Mucosa of rectum (tissue), 2 donors: Measurements from ENCODE around the gene GRIP1.

Experiments
- H3K27ac ChIP-seq, 2 donors: one replicate each; pipeline ENCODE4 v1.7.0; 2013; ENCODE audit warnings: inconsistent platforms in 2 of 2, low read depth in 2 of 2, low read length in 2 of 2
- H3K27me3 ChIP-seq, 2 donors: one replicate each; pipeline ENCODE4 v1.7.0; 2013; ENCODE audit warnings: low read length in 2 of 2; ENCODE audit not compliant: control insufficient read depth in 2 of 2, insufficient read depth in 2 of 2
- H3K36me3 ChIP-seq, 2 donors: one replicate each; pipeline ENCODE4 v1.7.0; 2013; ENCODE audit warnings: low read length in 2 of 2; ENCODE audit not compliant: control insufficient read depth in 2 of 2, insufficient read depth in 2 of 2
- H3K4me1 ChIP-seq, 2 donors: one replicate each; pipeline ENCODE4 v1.7.0; 2013; ENCODE audit warnings: low read length in 2 of 2, mild to moderate bottlenecking in 1 of 2; ENCODE audit not compliant: control insufficient read depth in 2 of 2, insufficient read depth in 2 of 2
- H3K4me3 ChIP-seq, 2 donors: one replicate each; pipeline ENCODE4 v1.7.0; 2013; ENCODE audit warnings: low read length in 2 of 2
- H3K9ac ChIP-seq, 2 donors: one replicate each; pipeline ENCODE4 v1.7.0; 2013; ENCODE audit warnings: low read length in 2 of 2, low read depth in 1 of 2, mild to moderate bottlenecking in 1 of 2
- H3K9me3 ChIP-seq, 2 donors: one replicate each; pipeline ENCODE4 v1.7.0; 2013; ENCODE audit warnings: low read length in 2 of 2; ENCODE audit not compliant: control insufficient read depth in 2 of 2
- donor health status: healthy.
- donor health status: Normal muscosa, but diverticular disease.

GRIP1 gene

GRCh38 chr12:66668311-66668710 is 10.6 kb downstream of the GRIP1 start:
- H3K4me1 ChIP-seq = no peaks in the 10 kb centered on the region
- no peak overlapping the region for H3K9ac ChIP-seq
- no peaks in the 10 kb centered on the region for H3K36me3 ChIP-seq
- H3K4me3 ChIP-seq = no peak overlapping the region
- H3K27ac ChIP-seq = no peak overlapping the region
- H3K9me3 ChIP-seq = no peaks in the 10 kb centered on the region
- no peaks in the 10 kb centered on the region for H3K27me3 ChIP-seq

GRCh38 chr12:66667906-66668305 is 11.0 kb downstream of the GRIP1 start:
- Histone ChIP-seq H3K9me3 (no peaks in the 10 kb centered on the region), H3K27me3 (no peaks in the 10 kb centered on the region), H3K4me1 (no peaks in the 10 kb centered on the region), H3K4me3 (no peak overlapping the region), H3K36me3 (no peaks in the 10 kb centered on the region), H3K27ac (no peak overlapping the region), H3K9ac (no peak overlapping the region)

DNA sequence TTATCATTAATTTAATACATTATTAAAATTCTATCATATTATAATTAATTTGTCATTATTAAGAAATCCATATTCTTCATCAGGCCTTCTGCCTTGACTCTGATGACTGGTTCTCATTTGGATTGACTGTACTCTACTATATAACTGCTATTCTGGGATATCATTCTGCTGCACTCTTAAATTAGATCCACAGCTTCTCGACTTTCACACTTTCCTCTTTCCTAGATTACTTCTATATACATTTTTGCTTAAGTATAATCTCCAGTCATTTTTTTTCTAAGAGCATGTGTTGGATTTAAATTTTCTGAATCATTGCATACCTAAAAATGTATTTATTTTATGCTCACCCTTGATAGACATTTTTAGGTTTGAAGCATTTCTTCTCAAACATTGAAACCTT is 12.4 kb downstream of the GRIP1 start:
- no peaks in the 10 kb centered on the region for H3K36me3 ChIP-seq
- H3K27ac ChIP-seq = no peak overlapping the region
- no peak overlapping the region for H3K9ac ChIP-seq
- H3K4me1 ChIP-seq = no peaks in the 10 kb centered on the region
- no peak overlapping the region for H3K4me3 ChIP-seq
- no peaks in the 10 kb centered on the region for H3K9me3 ChIP-seq
- H3K27me3 ChIP-seq = no peaks in the 10 kb centered on the region

DNA sequence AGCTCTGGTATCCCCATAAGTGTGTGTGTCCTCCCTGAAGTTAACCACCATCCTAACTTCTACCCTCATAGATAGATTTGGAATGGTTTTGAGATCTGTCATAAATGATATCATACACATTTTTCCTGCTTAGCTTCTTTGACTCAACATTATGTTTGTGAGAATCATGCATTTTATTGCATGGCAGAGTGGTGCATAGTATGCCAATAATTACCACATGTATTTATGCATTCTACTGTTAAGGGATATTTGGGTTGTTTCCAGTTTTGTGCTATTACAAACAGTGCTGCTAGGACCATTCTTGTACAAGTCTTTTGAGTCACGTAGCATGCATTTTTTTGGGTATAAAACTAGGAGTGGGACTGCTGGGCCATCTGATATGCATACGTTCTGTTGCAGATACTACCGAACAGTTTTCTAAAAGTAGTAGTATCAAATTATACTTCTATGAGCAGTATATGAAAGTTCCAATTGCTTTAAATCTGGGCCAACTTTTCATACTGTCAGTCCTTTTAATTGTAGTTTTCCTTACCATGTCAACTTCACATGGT is 13.4 kb downstream of the GRIP1 start:
- H3K4me3 ChIP-seq = no peak overlapping the region
- no peaks in the 10 kb centered on the region for H3K27me3 ChIP-seq

DNA sequence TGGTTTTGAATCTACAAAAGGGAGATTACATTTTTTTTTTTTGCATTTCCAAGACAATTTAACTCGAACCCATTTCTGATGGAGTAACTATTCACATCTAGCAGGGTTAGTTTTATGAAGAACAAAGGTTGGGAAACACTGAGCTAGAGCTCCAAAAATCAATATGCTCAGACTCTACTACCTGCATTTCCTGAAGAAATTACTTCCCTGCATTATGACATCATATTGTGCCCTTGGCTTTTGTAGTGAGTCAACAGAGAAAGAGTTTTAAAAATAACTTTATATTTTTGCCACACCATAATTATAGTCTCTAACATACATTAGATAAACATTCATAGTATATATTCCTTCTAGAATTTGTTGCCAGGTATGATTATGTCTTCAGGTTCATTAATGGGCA is 14.8 kb downstream of the GRIP1 start:
- no peaks in the 10 kb centered on the region for H3K4me1 ChIP-seq
- H3K9ac ChIP-seq = no peak overlapping the region
- H3K4me3 ChIP-seq = no peak overlapping the region
- no peaks in the 10 kb centered on the region for H3K36me3 ChIP-seq
- no peaks in the 10 kb centered on the region for H3K9me3 ChIP-seq
- H3K27me3 ChIP-seq = no peaks in the 10 kb centered on the region
- H3K27ac ChIP-seq = no peak overlapping the region

More for the DNA sequence above, 13.4 kb downstream of the GRIP1 start:
- H3K9me3 ChIP-seq = no peaks in the 10 kb centered on the region
- no peaks in the 10 kb centered on the region for H3K36me3 ChIP-seq
- H3K9ac ChIP-seq = no peak overlapping the region
- H3K4me1 ChIP-seq = no peaks in the 10 kb centered on the region
- H3K27ac ChIP-seq = no peak overlapping the region

DNA sequence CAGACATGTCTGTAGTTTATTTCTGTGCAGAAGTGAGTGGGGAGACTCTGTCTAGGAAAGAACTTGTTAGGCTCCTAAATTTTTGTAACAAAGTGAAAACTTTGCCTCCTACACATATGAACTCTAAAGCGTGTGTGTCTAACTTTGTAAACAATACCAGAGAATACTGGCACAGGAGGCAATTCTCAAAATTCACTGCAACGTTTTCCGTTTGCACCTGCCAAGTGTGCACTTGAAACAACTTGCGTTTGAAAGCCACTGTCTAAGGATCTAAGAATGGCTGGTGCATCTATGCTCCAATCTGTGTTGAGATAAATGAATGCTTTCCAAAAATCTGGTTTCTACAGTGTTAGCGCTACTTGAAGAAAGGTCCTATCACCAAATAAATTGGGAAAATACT is 15.3 kb downstream of the GRIP1 start:
- no peaks in the 10 kb centered on the region for H3K36me3 ChIP-seq

GRCh38 chr12:66662729-66663128 is 16.1 kb downstream of the GRIP1 start:
- Histone ChIP-seq H3K4me1 (no peaks in the 10 kb centered on the region), H3K36me3 (no peaks in the 10 kb centered on the region), H3K9me3 (no peaks in the 10 kb centered on the region), H3K27me3 (no peaks in the 10 kb centered on the region), H3K27ac (no peak overlapping the region), H3K4me3 (no peak overlapping the region), H3K9ac (no peak overlapping the region)

More for the DNA sequence above, 15.3 kb downstream of the GRIP1 start:
- Histone ChIP-seq H3K9ac (no peak overlapping the region), H3K27me3 (no peaks in the 10 kb centered on the region), H3K27ac (no peak overlapping the region), H3K9me3 (no peaks in the 10 kb centered on the region), H3K4me1 (no peaks in the 10 kb centered on the region), H3K4me3 (no peak overlapping the region)

DNA sequence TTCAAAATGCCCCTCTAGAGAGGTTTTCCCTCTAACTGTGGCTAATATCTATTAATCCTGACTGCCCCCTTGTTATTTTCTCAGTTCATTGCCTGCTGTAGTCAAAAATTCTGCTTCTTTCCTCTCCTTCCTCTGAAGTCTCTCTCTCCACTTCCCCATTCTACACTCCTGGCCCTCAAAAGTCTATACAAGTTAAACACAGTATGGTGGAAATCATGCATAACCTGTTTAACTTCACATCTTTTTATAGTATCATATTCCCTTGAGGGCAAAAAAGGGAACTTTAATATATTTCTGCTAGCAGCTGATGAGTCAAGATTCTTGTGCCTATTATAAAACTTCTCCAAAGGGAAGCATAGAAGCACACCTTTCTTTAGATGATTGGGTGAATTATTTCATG is 16.7 kb downstream of the GRIP1 start:
- Histone ChIP-seq H3K4me1 (no peaks in the 10 kb centered on the region), H3K36me3 (no peaks in the 10 kb centered on the region), H3K27ac (no peak overlapping the region), H3K4me3 (no peak overlapping the region), H3K27me3 (no peaks in the 10 kb centered on the region), H3K9me3 (no peaks in the 10 kb centered on the region), H3K9ac (no peak overlapping the region)

GRCh38 chr12:66661357-66661756 is 17.5 kb downstream of the GRIP1 start:
- Histone ChIP-seq H3K36me3 (no peaks in the 10 kb centered on the region), H3K9me3 (no peaks in the 10 kb centered on the region), H3K4me3 (no peak overlapping the region), H3K27ac (no peak overlapping the region), H3K9ac (no peak overlapping the region), H3K27me3 (no peaks in the 10 kb centered on the region), H3K4me1 (no peaks in the 10 kb centered on the region)

DNA sequence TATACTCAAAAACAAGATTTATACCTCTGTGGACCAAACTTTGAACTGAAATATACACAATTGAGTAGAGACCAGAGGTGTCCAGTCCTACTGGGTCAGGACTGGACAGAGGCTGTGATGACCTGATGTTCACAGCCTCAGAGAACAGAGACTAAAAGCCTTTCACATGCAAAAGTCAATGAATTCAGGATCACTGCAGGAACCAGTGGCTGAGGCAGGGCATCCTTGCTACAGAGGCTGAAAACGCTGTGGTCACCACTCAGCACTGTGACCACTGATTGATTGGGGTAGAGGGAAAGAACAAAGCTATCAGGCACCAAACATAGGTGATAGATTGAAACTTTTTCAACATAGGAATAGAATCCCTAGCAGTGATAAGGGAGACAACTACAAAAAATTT is 25.1 kb downstream of the GRIP1 start:
- Histone ChIP-seq H3K36me3 (no peaks in the 10 kb centered on the region), H3K27me3 (no peaks in the 10 kb centered on the region), H3K4me3 (no peak overlapping the region), H3K27ac (no peak overlapping the region), H3K4me1 (no peaks in the 10 kb centered on the region), H3K9me3 (no peaks in the 10 kb centered on the region), H3K9ac (no peak overlapping the region)
